GM23338 (cell line): ENCODE measurements around the gene PPP1CC. TPM values are rescaled to one million over a fixed set of nuclear protein-coding genes. Genes with fewer than 3 reads are reported as not detected.

Experiments used
- ATAC-seq: fragments of 200-7000 bp; cut with Tn5 transposase; 3 replicates; pipeline ENCODE4 v1.9.1; 2020
- DNase-seq: peaks from one replicate; pipeline ENCODE4 v3.0.0-alpha.2; 2015; ENCODE audit warnings: low spot score
- H2AFZ ChIP-seq: fragments of 200-600 bp; sonication (generic); 2 replicates; pipeline ENCODE4 v1.8.0; 2016; ENCODE audit warnings: antibody characterized with exemption, mild to moderate bottlenecking, moderate library complexity
- H3F3A ChIP-seq: fragments of 200-600 bp; sonication (generic); replicated peaks from 2 replicates; pipeline ENCODE4 v1.8.0; 2017; ENCODE audit warnings: antibody characterized with exemption, mixed run types, low read depth
- H3K27ac ChIP-seq: fragments of 200-600 bp; sonication (generic); 2 replicates; pipeline ENCODE4 v1.6.1; 2016; ENCODE audit warnings: low read depth
- H3K27me3 ChIP-seq: fragments of 200-600 bp; sonication (generic); 2 replicates; pipeline ENCODE4 v1.8.0; 2016; ENCODE audit warnings: mild to moderate bottlenecking, mixed run types, moderate library complexity; ENCODE audit not compliant: insufficient read depth
- H3K36me3 ChIP-seq: fragments of 200-600 bp; sonication (generic); 2 replicates; pipeline ENCODE4 v1.8.0; 2016; ENCODE audit warnings: mild to moderate bottlenecking; ENCODE audit not compliant: insufficient read depth
- H3K4me1 ChIP-seq: fragments of 200-600 bp; sonication (generic); 2 replicates; pipeline ENCODE4 v1.8.0; 2016; ENCODE audit warnings: mild to moderate bottlenecking, moderate library complexity; ENCODE audit not compliant: insufficient read depth
- H3K4me2 ChIP-seq: fragments of 200-600 bp; sonication (generic); 2 replicates; pipeline ENCODE4 v1.7.1; 2017; ENCODE audit warnings: mixed run types
- H3K4me3 ChIP-seq: fragments of 200-600 bp; sonication (generic); 2 replicates; pipeline ENCODE4 v1.6.1; 2016; ENCODE audit warnings: mixed run types
- H3K79me2 ChIP-seq: fragments of 200-600 bp; sonication (generic); replicated peaks from 2 replicates; pipeline ENCODE4 v1.8.0; 2017; ENCODE audit warnings: mild to moderate bottlenecking; ENCODE audit not compliant: insufficient read depth
- H3K9me2 ChIP-seq: fragments of 200-600 bp; sonication (generic); 2 replicates; pipeline ENCODE4 v1.8.0; 2017; ENCODE audit not compliant: insufficient read depth
- H4K20me1 ChIP-seq: fragments of 200-600 bp; sonication (generic); replicated peaks from 2 replicates; pipeline ENCODE4 v1.8.0; 2017; ENCODE audit warnings: mild to moderate bottlenecking; ENCODE audit not compliant: insufficient read depth
- H3K27ac Mint-ChIP-seq: 2 replicates; pipeline ENCODE4 v1.8.0; 2020; ENCODE audit warnings: inconsistent platforms, mild to moderate bottlenecking, moderate library complexity, mixed read lengths
- H3K27me3 Mint-ChIP-seq: 3 replicates; pipeline ENCODE4 v1.8.0; 2022; ENCODE audit warnings: low read depth, mild to moderate bottlenecking, moderate library complexity, mixed read lengths, inconsistent platforms; ENCODE audit not compliant: insufficient read depth, poor library complexity
- H3K36me3 Mint-ChIP-seq: 3 replicates; pipeline ENCODE4 v1.8.0; 2021; ENCODE audit warnings: low read depth, mild to moderate bottlenecking, inconsistent platforms, moderate library complexity, mixed read lengths
- H3K4me1 Mint-ChIP-seq: 3 replicates; pipeline ENCODE4 v1.8.0; 2020; ENCODE audit warnings: mild to moderate bottlenecking, inconsistent platforms, mixed read lengths
- H3K4me3 Mint-ChIP-seq: 3 replicates; pipeline ENCODE4 v1.8.0; 2021; ENCODE audit warnings: moderate library complexity, mild to moderate bottlenecking, inconsistent platforms, mixed read lengths
- H3K9me3 Mint-ChIP-seq: 3 replicates; pipeline ENCODE4 v1.8.0; 2020; ENCODE audit warnings: moderate library complexity, mild to moderate bottlenecking, inconsistent platforms, mixed read lengths
- CREB1 ChIP-seq: fragments of 250-450 bp; sonication (Bioruptor Pico); IDR thresholded peaks from 2 replicates; pipeline ENCODE4 v1.5.0; 2020; ENCODE audit warnings: low read depth, mild to moderate bottlenecking, moderate library complexity
- CTCF ChIP-seq, 2 experiments: fragments of 200-600 bp in 1 of 2; sonication (generic) in 1 of 2; conservative IDR thresholded peaks; 2 replicates each; pipeline versions ENCODE4 v1.5.1 to v1.6.1; 2016 to 2017; ENCODE audit warnings: antibody characterized with exemption in 2 of 2, low read depth in 2 of 2, mild to moderate bottlenecking in 2 of 2, moderate library complexity in 1 of 2
- ETS1 ChIP-seq: IDR thresholded peaks from 2 replicates; pipeline ENCODE4 v1.6.1; 2016; ENCODE audit warnings: antibody characterized with exemption
- EZH2 ChIP-seq: fragments of 200-600 bp; sonication (generic); IDR thresholded peaks from one replicate; pipeline ENCODE4 v1.8.0; 2017; ENCODE audit warnings: antibody characterized with exemption, mild to moderate bottlenecking, low read depth; ENCODE audit not compliant: unreplicated experiment
- EZH2phosphoT487 ChIP-seq: fragments of 200-600 bp; sonication (generic); IDR thresholded peaks from one replicate; pipeline ENCODE4 v1.8.1; 2018; ENCODE audit warnings: antibody characterized with exemption; ENCODE audit not compliant: unreplicated experiment
- JUNB ChIP-seq: IDR thresholded peaks from one replicate; pipeline ENCODE4 v1.6.1; 2016; ENCODE audit warnings: antibody characterized with exemption; ENCODE audit not compliant: unreplicated experiment
- NANOG ChIP-seq: IDR thresholded peaks from 2 replicates; pipeline ENCODE4 v1.6.1; 2016; ENCODE audit warnings: antibody characterized with exemption, borderline replicate concordance
- POLR2AphosphoS5 ChIP-seq: IDR thresholded peaks from 2 replicates; pipeline ENCODE4 v1.6.1; 2016; ENCODE audit warnings: antibody characterized with exemption, low read depth
- REST ChIP-seq: IDR thresholded peaks from one replicate; pipeline ENCODE4 v1.6.1; 2018; ENCODE audit warnings: antibody characterized with exemption; ENCODE audit not compliant: unreplicated experiment
- STAT1 ChIP-seq: IDR thresholded peaks from one replicate; pipeline ENCODE4 v1.6.1; 2016; ENCODE audit warnings: antibody characterized with exemption; ENCODE audit not compliant: unreplicated experiment
- ZNF114 ChIP-seq: fragments of 250-450 bp; sonication (Bioruptor Pico); IDR thresholded peaks from 2 replicates; pipeline ENCODE4 v1.5.0; 2020; ENCODE audit warnings: mild to moderate bottlenecking, moderate library complexity
- ZNF331 ChIP-seq: fragments of 250-450 bp; sonication (Bioruptor Pico); IDR thresholded peaks from 2 replicates; pipeline ENCODE4 v1.5.0; 2020; ENCODE audit warnings: low read depth, mild to moderate bottlenecking, moderate library complexity
- ZNF462 ChIP-seq: fragments of 250-450 bp; sonication (Bioruptor Pico); IDR thresholded peaks from 2 replicates; pipeline ENCODE4 v1.5.0; 2020; ENCODE audit warnings: mild to moderate bottlenecking, moderate library complexity
- polyA plus RNA-seq: library from polyadenylated mRNA; unstranded; fragments of >200 nt; fragmentation: Nextera tagmentation; extraction: Ambion mirVana; gene quantifications from 2 replicates; pipeline ENCODE4 v1.2.1, GENCODE V29; 2016
- total RNA-seq: library from RNA; depleted of rRNA; stranded (reverse); fragments of >200 nt; shearing (Covaris generic); gene quantifications from 2 replicates; pipeline ENCODE4 v1.2.3, GENCODE V29; 2014

The PPP1CC gene
- total and polyA plus RNA-seq, 2 experiments from 2014 or later: 276 to 501 TPM

GRCh38 chr12:110698171-110698902 lies 44.4 kb downstream of the PPP1CC start:
- Mint-ChIP-seq H3K27me3 (peaks cover 4% of the 10 kb centered on the region), H3K9me3 (no peaks in the 10 kb centered on the region), H3K4me1 (peaks cover 3% of the 10 kb centered on the region; the same call in 2 of the 3 replicates), H3K4me3 (no peak overlapping the region), H3K36me3 (no peaks in the 10 kb centered on the region; the same call in 2 of the 3 replicates), H3K27ac (no peak overlapping the region)
- H3K27ac ChIP-seq: no peak overlapping the region
- TF ChIP-seq ZNF462 (CRISPR knock-in tag) (0 out of 2 replicates have a peak, but pooled peaks have one; percentile 48), ZNF331 (CRISPR knock-in tag) (no peak), CREB1 (no peak), ZNF114 (CRISPR knock-in tag) (no peak), ETS1 (no peak), NANOG (no peak), STAT1 (no peak), JUNB (no peak), REST (no peak), EZH2phosphoT487 (no peak), POLR2AphosphoS5 (no peak), CTCF (conservative IDR thresholded peaks at IDR 0.05; ENCODE audit: low read depth in 2 of 2) (peak; percentile 57 to 84), EZH2 (no peak)
- H3K9me2 ChIP-seq: no peaks in the 10 kb centered on the region
- H3F3A ChIP-seq: no peaks in the 10 kb centered on the region
- no peaks in the 10 kb centered on the region for H4K20me1 ChIP-seq
- no peak overlapping the region for H3K4me2 ChIP-seq
- no peaks in the 10 kb centered on the region for H3K27me3 ChIP-seq
- no peak overlapping the region for H3K4me3 ChIP-seq
- no peaks in the 10 kb centered on the region for H3K4me1 ChIP-seq
- peak; percentile 96 for ATAC-seq
- H3K36me3 ChIP-seq: no peaks in the 10 kb centered on the region
- peak overlapping the region; percentile 93 for H2AFZ ChIP-seq
- peak; percentile 93 for DNase-seq
- no peaks in the 10 kb centered on the region for H3K79me2 ChIP-seq
